ENCODE data around the gene HRH1.
"Not testable (repeated sequence)": the region's sequence is repeated elsewhere in the genome, so short reads cannot be mapped to it uniquely, and the experiment has no call there.

Gene HRH1

DNA sequence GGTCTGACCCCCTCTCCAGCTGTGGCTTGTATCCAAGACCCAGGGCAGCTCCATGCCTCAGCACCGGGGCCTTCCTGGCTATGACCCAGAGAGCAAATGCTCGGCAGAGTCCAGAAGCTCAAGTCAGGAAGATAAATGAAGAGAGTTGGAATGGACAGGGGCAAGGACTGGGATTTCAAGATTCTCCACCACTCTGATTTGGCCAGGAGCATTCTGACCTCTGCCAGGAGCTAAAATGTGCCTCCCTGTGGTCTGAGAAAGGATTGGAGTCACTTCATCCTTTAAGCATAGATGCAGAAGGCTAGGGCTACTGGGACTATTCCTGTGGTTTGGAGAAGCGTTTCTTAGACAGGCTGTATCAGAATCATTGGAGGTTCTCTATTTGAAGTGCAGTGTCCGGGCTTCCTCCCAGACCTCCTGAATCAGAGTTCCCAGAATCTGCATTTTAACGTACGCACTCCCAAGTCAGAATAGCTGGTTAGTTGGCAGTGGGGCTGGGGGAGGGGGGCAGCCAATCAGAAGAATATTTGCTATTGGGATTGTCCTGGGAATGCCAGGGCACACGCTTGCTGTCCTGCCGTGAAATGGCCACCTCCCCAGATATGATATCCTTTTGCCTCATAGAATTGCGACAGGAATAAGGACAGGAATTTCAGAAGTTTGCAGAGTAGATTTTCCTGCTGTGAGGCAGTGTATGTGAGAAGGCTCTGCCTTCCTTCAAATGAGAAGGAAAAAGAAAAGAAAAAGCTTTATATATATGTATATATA is 57.4 kb downstream of the HRH1 start:
- DNase-seq = no peak

DNA sequence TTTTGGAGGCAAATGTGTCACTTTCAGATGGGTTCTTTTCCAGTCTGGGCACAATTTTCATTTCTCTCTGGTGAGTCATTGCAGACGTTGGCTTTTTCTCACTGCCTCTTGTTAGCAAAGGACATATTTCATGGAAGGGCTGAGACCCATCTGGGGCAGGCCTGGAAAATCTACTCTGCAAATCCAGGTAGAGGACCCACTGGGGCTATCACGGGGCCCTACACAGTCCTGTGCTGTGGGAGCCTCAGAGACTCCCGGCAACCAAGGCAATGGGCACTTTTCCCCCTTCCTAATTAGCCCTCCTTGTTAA is 58.0 kb downstream of the HRH1 start:
- DNase-seq = no peak

DNA sequence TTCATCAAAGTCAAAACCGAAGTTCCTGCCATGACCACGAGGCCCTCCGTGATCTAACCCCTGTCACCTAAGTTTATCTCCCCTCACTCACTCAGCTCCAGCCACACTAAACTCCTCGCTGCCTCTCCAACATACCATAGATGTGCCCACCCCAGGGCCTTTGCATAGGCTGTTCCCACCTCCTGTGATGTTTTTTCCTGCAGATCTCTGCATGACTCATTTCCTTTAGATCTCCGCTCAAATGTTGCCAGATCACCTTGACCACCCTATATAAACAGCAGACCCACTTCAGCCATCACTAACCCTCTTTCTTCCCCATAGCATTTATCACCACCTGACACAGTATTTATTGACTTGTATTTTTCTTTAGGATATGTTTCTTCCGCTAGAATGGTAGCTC is 58.5 kb downstream of the HRH1 start:
- no peak for DNase-seq

DNA sequence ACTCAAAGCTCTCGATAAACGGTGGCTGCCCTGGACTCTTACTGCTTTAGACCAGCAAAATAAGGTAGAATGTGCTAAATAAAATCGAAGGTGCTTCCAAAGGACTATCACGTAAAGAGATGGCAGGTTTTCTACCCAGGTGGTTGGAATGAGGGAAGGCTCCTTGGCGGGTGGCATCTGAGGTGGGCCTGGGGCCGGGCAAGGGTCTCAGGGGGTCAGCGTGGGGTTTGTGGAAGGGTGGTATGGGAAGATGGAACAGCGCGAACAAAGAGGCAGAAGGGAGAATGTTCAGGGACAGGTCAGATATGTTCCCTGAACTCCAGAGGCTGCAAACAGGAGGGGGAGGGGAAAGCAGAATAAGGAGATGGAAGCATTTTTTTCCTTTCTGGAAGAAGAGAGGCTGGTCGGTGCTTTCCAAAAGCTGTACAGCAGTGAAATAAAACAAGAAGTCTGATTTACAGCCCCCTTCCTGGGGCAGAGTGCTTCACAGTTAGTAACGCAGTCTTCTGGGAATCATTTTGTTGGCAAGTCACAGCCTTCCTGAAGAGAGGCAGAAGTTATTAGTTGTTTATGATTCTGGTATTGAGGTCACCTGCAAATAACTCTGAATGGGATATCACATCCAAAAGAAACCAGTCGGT is 59.6 kb downstream of the HRH1 start:
- DNase-seq = no peak

- no peak for DNase-seq
Observed at GRCh38 chr3:11214451-11214978, 60.2 kb downstream of the HRH1 start.

DNA sequence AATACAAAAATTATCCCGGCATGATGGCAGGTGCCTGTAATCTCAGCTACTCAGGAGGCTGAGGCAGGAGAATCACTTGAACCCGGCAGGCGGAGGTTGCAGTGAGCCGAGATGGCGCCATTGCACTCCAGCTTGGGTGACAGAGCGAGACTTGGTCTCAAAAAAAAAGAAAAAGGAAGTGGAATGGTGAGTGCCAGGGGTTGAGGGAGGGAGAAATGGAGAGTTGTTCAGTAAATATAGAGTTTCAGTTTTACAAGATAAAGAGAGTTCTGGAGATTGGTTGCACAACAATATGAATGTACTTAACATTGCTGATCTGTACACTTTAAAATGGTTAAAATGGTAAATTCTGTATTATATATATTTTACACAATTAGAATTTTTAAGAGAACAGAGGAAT is 63.1 kb downstream of the HRH1 start:
- DNase-seq = not testable (repeated sequence)

GRCh38 chr3:11220230-11220629 is 65.9 kb downstream of the HRH1 start:
- DNase-seq = no peak

GRCh38 chr3:11221818-11222415 is 67.6 kb downstream of the HRH1 start:
- no peak for DNase-seq

- no peak for DNase-seq
Observed at GRCh38 chr3:11224010-11224409, 69.7 kb downstream of the HRH1 start.

DNA sequence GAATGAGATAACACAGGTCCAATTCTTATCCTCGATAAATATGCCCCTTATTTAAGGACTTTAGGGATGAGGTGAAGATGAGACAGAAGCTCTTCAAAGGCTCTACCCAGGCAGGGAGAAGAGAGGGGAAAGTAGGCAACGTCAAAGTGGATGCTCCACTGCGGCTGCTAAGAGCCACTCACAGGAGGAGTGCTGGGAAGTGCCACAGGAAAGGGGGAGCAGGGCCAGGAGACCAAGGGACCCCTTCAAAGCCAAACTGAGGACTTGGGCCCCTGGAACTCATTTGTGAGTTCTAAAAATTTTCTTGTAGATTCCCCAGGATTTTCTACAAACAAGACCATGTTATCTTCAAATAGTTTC is 70.6 kb downstream of the HRH1 start:
- no peak for DNase-seq

- DNase-seq = no peak
Observed at GRCh38 chr3:11226042-11226370, 71.7 kb downstream of the HRH1 start.

DNA sequence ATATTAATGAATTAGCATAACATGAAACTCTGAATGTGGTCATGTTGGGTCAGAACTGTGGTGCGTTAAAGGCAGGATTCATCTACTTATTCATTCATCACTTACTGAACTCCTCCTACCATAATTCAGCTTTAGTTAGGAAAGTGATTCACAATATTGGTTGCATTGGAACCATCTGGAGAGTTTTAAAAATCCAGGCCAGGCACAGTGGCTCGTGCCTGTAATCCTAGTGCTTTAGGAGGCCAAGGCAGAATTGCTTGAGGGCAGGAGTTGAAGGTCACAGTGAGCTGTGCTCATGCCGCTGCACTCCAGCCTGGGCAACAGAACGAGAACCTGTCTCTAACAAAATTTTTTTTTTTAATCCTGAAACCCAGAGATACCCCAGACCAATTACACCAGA is 73.7 kb downstream of the HRH1 start:
- DNase-seq = no peak

DNA sequence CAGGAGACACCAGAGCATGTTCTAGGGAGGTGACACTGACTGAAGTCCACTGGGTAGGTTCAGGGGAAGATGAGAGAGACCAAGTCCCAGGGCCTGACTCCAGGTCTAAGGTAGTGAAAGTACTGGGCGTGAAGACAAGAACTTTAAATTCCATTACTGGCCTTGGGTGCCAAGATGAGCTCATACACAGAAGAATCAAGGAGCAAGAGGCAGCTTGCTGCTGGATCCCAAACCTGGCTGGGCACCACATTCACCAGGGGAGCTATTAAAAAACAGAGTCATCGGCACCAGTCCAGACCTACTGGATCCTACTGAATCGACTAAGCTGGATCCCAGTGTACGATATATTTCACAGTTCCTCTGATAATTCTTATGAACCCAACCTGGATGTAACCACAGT is 75.8 kb downstream of the HRH1 start:
- no peak for DNase-seq

- no peak for DNase-seq
Observed at GRCh38 chr3:11230832-11231231, 76.5 kb downstream of the HRH1 start.

DNA sequence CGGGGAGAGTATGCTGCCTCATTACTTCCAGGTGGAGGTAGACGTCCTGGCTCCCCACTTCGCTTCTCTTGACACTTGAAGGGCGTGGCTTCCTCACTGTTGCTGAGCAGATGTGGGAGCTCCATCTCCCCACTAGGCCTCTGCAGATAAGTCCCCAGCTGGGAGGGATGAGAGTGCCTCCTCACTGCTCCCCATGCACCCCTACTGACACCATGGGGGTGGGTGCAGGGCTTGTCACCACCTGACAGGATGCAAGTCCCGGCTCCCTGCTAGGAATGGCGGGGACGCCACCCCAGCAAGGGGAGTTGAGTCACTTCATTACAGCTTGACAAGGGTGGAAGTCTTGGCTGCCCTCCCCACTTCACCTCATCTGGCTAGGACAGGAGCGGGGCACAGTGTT is 81.1 kb downstream of the HRH1 start:
- no peak for DNase-seq

DNA sequence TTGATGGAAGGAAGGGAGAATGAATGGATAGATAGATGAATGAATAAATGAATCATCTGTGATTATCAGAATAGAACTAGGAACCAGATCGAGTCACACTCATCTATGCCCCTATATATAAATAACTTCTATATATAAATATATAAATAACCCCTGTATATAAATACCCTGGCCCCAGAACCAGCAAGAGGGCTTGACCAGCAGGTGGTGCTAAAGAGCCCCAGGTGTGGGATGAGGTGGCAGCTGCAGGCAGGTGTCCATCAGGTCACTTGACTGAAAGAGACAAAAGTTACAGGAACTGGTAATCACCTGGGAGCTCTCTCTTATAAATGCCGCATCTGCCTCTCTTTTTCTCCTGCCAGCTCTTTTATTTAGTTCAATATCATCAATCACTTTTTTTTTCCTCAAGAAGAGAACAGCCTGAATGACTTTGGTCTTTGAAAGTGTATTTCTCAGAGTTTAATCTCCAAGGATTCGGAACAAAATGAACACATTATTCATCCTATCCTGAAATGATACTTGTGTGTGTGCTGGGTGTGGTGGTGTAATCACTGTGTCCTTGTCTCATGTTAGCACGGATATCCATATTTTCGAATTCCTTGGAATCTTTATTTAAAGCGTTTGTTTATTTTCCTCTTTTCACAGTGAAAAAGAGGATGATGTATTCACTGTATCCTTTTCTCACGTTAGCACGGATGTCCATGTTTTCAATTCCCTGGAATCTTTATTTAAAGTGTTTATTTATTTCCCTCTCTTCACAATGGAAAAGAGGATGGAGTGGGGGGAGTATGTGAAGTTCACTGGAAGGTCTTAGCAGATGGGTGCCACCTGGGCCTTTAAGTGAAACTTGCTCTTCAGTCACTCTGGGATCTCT is 82.5 kb downstream of the HRH1 start:
- DNase-seq = peak; percentile 26

- no peak for DNase-seq
Observed at GRCh38 chr3:11238060-11238459, 83.8 kb downstream of the HRH1 start.

DNA sequence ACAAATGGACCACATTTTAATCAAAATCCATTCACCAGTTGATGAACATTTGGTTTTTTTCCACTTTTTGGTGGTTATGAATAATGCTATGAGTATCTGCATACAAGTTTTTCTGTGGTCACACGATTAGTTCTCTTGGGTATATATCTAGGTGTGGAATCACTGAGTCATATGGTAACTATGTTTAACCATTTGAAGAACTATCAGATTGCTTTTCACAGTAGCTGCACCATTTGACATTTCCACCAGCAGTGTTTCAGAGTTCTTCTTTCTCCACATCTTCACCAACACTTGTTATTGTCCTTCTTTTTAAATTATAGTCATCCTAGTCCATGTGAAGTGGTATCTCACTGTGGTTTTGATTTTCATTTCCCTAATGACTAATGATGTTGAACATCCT is 84.6 kb downstream of the HRH1 start:
- DNase-seq = no peak

- no peak for DNase-seq
Observed at GRCh38 chr3:11239796-11240195, 85.5 kb downstream of the HRH1 start.

DNA sequence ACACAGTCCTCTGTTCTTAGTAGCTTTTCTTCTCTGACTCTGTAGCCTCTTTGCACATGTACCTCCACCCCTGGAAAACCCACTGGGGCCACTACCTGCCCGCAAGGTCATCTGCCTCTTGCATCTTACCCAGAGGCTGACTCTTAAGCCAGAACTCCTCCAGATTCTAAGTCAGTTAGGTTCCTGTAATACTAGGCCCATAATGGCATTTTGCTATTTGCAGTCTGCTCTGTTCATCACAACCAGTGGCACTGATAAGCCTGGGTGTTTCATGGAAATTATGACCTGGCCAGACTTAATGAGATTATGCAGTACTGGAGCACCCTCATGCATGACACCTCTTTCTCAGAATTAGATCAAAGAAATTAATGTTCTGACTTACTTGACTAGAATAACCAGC is 86.2 kb downstream of the HRH1 start:
- DNase-seq = no peak

- DNase-seq = no peak
Observed at GRCh38 chr3:11244121-11244677, 89.9 kb downstream of the HRH1 start.

DNA sequence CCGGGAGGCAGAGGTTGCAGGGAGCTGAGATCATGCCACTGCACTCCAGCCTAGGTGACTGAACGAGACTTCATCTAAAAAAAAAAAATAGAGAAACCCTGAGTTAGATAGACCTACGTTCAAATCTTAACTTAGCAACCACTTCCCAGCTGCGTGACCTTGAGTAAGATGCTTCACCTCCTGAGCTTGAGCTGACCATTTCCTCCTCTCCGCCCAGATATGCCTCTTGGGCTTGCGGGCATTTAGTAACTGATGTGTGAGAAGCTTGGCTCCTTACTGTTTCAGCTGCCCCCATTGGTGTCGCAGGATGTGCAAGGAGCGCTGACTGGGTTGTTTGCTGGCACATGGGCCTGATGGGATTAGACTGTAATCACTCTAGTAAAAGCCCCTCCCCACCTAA is 91.0 kb downstream of the HRH1 start:
- no peak for DNase-seq
